NB4 (cell line): Measurements from ENCODE around the gene FSTL5.

Experiments
- DNase-seq: peaks from one replicate; pipeline ENCODE4 v3.0.0; 2010; ENCODE audit warnings: low read depth
- H3K4me3 ChIP-seq: one replicate; pipeline ENCODE4 v1.5.1; 2011; ENCODE audit warnings: mild to moderate bottlenecking, low read depth, low read length, moderate library complexity
- MYC ChIP-seq: IDR thresholded peaks from 2 replicates; pipeline ENCODE4 v1.6.1; 2011; ENCODE audit warnings: low read depth, low read length
- POLR2A ChIP-seq: IDR thresholded peaks from 2 replicates; pipeline ENCODE4 v1.6.1; 2011; ENCODE audit warnings: mild to moderate bottlenecking; ENCODE audit not compliant: insufficient read length; ENCODE audit errors: extremely low read depth
- TF ChIP-seq, protein P1 (sequence below): IDR thresholded peaks from 2 replicates; pipeline ENCODE4 v1.6.1; 2011; ENCODE audit warnings: low read depth, low read length
- TF ChIP-seq, protein P2 (sequence below): IDR thresholded peaks from one replicate; pipeline ENCODE4 v1.5.1; 2012; ENCODE audit warnings: low read depth, low read length

The FSTL5 gene

DNA sequence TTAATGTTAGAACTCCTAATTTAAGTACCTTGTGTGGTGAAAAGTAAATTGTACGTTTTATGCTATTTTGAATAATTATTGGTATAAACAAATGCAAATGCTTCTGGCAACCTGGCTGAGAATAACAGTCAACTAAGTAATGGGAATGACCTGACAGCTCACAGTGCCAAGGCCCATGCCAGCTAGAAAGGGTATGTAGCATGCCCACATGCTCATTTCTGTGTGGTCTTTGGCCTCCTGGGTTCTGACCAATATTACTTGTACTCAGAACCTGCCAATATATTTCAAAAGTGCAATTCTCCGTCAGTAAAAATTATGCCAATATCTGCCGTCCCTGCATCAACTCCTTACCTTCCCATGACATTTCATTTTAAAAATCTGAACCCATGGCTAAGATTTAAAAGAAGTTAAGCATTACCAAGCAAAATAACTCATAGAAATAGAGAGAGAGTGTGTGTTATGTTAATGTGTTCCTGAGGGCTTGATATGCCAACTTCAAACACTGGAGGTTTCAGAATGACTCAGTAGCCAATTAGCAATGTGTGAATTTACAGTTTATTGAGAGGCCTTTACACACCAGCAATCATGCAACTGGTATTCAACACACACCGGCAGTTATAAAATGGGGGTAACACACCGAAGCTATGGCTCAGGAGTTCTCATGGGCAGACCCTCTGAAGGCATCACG lies 820.8 kb downstream of the FSTL5 start:
- H3K4me3 ChIP-seq: no peak overlapping the region
- TF ChIP-seq, protein P1, sequence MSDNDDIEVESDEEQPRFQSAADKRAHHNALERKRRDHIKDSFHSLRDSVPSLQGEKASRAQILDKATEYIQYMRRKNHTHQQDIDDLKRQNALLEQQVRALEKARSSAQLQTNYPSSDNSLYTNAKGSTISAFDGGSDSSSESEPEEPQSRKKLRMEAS: no peak
- no peak for TF ChIP-seq MYC
- no peak for TF ChIP-seq POLR2A
- TF ChIP-seq, protein P2, sequence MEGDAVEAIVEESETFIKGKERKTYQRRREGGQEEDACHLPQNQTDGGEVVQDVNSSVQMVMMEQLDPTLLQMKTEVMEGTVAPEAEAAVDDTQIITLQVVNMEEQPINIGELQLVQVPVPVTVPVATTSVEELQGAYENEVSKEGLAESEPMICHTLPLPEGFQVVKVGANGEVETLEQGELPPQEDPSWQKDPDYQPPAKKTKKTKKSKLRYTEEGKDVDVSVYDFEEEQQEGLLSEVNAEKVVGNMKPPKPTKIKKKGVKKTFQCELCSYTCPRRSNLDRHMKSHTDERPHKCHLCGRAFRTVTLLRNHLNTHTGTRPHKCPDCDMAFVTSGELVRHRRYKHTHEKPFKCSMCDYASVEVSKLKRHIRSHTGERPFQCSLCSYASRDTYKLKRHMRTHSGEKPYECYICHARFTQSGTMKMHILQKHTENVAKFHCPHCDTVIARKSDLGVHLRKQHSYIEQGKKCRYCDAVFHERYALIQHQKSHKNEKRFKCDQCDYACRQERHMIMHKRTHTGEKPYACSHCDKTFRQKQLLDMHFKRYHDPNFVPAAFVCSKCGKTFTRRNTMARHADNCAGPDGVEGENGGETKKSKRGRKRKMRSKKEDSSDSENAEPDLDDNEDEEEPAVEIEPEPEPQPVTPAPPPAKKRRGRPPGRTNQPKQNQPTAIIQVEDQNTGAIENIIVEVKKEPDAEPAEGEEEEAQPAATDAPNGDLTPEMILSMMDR: no peak
- no peak for DNase-seq

DNA sequence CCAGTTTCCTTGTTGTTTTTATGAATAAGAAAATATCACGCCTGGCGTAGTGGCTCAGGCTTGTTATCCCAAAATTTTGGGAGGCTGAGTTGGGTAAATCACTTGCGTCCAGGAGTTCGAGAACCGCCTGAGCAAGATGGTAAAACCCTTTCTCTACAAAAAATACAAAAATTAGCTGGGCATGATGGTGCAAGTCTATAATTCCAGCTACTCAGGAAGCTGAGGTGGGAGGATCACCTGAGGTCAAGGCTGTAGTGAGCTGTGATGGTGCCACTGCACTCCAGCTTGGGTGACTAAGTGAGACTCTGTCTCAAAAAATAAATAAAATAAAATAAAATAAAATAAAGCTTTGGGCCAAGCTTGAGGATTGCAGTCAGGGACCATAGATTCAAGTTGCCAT lies 827.2 kb downstream of the FSTL5 start:
- TF ChIP-seq, protein P2: no peak
- TF ChIP-seq, protein P1: no peak
- TF ChIP-seq MYC: no peak
- TF ChIP-seq POLR2A: no peak
- no peak for DNase-seq
- H3K4me3 ChIP-seq: no peak overlapping the region

- no peak for DNase-seq
- H3K4me3 ChIP-seq: no peak overlapping the region
- TF ChIP-seq MYC: no peak
- TF ChIP-seq POLR2A: no peak
- TF ChIP-seq, protein P2: no peak
- TF ChIP-seq, protein P1: no peak
Observed at GRCh38 chr4:161336016-161336530, 827.7 kb downstream of the FSTL5 start.
